Transverse colon (tissue), 4 donors: ENCODE results near the gene AP1M1. TPM values are rescaled to one million over a fixed set of nuclear protein-coding genes. Genes with fewer than 3 reads are reported as not detected.

Source experiments
- DNase-seq: peaks from one replicate; pipeline ENCODE4 v3.0.0-alpha.2; 2019
- H3K27ac ChIP-seq, 4 donors: fragments of 200-600 bp; sonication (generic); 2 replicates each; pipeline ENCODE4 v1.5.1; 2016 to 2018; ENCODE audit warnings: inconsistent platforms in 4 of 4
- H3K27me3 ChIP-seq: fragments of 200-600 bp; sonication (generic); 2 replicates; pipeline ENCODE4 v1.5.1; 2017; ENCODE audit warnings: inconsistent platforms
- H3K36me3 ChIP-seq, 4 donors: fragments of 200-600 bp; sonication (generic); 2 replicates each; pipeline ENCODE4 v1.5.1; 2017 to 2019; ENCODE audit warnings: inconsistent platforms in 4 of 4
- H3K4me1 ChIP-seq, 4 donors: fragments of 200-600 bp; sonication (generic); 2 replicates each; pipeline ENCODE4 v1.5.1; 2017 to 2020; ENCODE audit warnings: inconsistent platforms in 4 of 4
- H3K4me3 ChIP-seq, 4 donors: fragments of 200-600 bp; sonication (generic); 1 replicate in 1 of 4; 2 replicates in 3 of 4; pipeline versions ENCODE4 v1.5.1 to v1.6.1; 2017 to 2019; ENCODE audit warnings: inconsistent platforms in 4 of 4
- H3K9me3 ChIP-seq, 2 donors: fragments of 200-600 bp; sonication (generic); 2 replicates each; pipeline ENCODE4 v1.5.1; 2017 to 2019; ENCODE audit warnings: inconsistent platforms in 2 of 2
- CTCF ChIP-seq, 5 experiments: fragments of 200-600 bp in 3 of 5; fragments of 450-650 bp in 2 of 5; sonication (generic) in 3 of 5; IDR thresholded peaks; 1 replicate in 2 of 5; 2 replicates in 3 of 5; pipeline ENCODE4 v1.5.1; 2016 to 2017; ENCODE audit warnings: antibody characterized with exemption in 5 of 5, inconsistent platforms in 3 of 5, mild to moderate bottlenecking in 2 of 5, moderate library complexity in 1 of 5
- EP300 ChIP-seq: sonication (generic); formaldehyde crosslinking; IDR thresholded peaks from one replicate; pipeline ENCODE4 v1.6.1; 2017; ENCODE audit warnings: antibody characterized with exemption, low read depth
- POLR2A ChIP-seq: fragments of 450-650 bp; IDR thresholded peaks from one replicate; pipeline ENCODE4 v1.6.1; 2016; ENCODE audit warnings: antibody characterized with exemption, mild to moderate bottlenecking, moderate library complexity
- POLR2AphosphoS5 ChIP-seq, 3 donors: sonication (generic); formaldehyde crosslinking; IDR thresholded peaks; one replicate each; pipeline ENCODE4 v1.6.1; 2016; ENCODE audit warnings: antibody characterized with exemption in 3 of 3
- WGBS, 2 donors: methylation state at CpG; one replicate each; pipeline ENCODE4 v1.1.5; 2018; ENCODE audit warnings: low coverage in 1 of 2; 5-methylcytosine and 5-hydroxymethylcytosine counted together
- in situ Hi-C, 4 donors: fragments of 200-750 bp; cut with MboI; loops; one replicate each; pipeline versions ENCODE4 v1.15.0 to v1.15.1; 2017; ENCODE audit warnings: low sequenced_read_pairs in 3 of 4, low pct_ligation_motif_present in 1 of 4, low pct_unique_long_range_greater_than_20kb in 1 of 4
- intact Hi-C: fragments of 100-400 bp; cut with DNase I; formaldehyde crosslinking; loops from one replicate; pipeline ENCODE4 v1.15.1; 2023; ENCODE audit warnings: low total_unique reads
- total RNA-seq, 4 donors: library from RNA; depleted of rRNA; stranded (reverse); fragments of >200 nt; gene quantifications; one replicate each; pipeline ENCODE4 v1.1.0, GENCODE V29; 2016

Gene AP1M1
- total RNA-seq, 4 donors from 2014 or later: 15.1 to 41.8 (median 35.0) TPM

GRCh38 chr19:16228637-16229321, 31.1 kb downstream of the AP1M1 start:
- no peaks in the 10 kb centered on the region for H3K27me3 ChIP-seq
- no peak for DNase-seq
- intact Hi-C loops: no loop called here
- WGBS, 2 donors: 90% methylated on average over 21 of the region's 21 CpGs; no CpG with 5 or more reads in 1 of the 2 donors
- H3K36me3 ChIP-seq: peaks cover 0 to 12% (median 5%) of the 10 kb centered on the region in 4 donors
- no peak overlapping the region for H3K4me3 ChIP-seq
- H3K27ac ChIP-seq: no peak overlapping the region
- no peak for TF ChIP-seq EP300
- no peak for TF ChIP-seq POLR2A
- TF ChIP-seq CTCF (IDR thresholded peaks at IDR 0.05): no peak
- TF ChIP-seq POLR2AphosphoS5 (IDR thresholded peaks at IDR 0.05): no peak
- H3K4me1 ChIP-seq: no peaks in the 10 kb centered on the region
- H3K9me3 ChIP-seq: no peaks in the 10 kb centered on the region
- in situ Hi-C loops: no loop called here

GRCh38 chr19:16229322-16229641, 31.6 kb downstream of the AP1M1 start:
- no peak for TF ChIP-seq POLR2AphosphoS5 (IDR thresholded peaks at IDR 0.05)
- Histone ChIP-seq H3K27ac (no peak overlapping the region), H3K4me1 (no peaks in the 10 kb centered on the region), H3K36me3 (peaks cover 0 to 13% (median 7%) of the 10 kb centered on the region in 4 donors), H3K4me3 (no peak overlapping the region), H3K9me3 (no peaks in the 10 kb centered on the region), H3K27me3 (no peaks in the 10 kb centered on the region)
- no peak for DNase-seq
- intact Hi-C loops: no loop called here
- in situ Hi-C loops: no loop called here
- WGBS, 2 donors: 89% methylated on average over 9 of the region's 9 CpGs; no CpG with 5 or more reads in 1 of the 2 donors

- intact Hi-C loops (loop anchor here (5.0 kb wide), 1 partner anchor 755 kb away; no protein-coding TSS in a partner anchor), in situ Hi-C loops (no loop called here)
- Histone ChIP-seq H3K4me3 (no peak overlapping the region), H3K27me3 (no peaks in the 10 kb centered on the region), H3K27ac (no peak overlapping the region), H3K9me3 (no peaks in the 10 kb centered on the region), H3K36me3 (peaks cover 0 to 17% (median 6%) of the 10 kb centered on the region in 4 donors), H3K4me1 (no peaks in the 10 kb centered on the region)
- DNase-seq: no peak
- TF ChIP-seq POLR2A (no peak), POLR2AphosphoS5 (IDR thresholded peaks at IDR 0.05) (no peak), EP300 (no peak), CTCF (IDR thresholded peaks at IDR 0.05) (no peak)
- 90 to 94% methylated on average over 4 to 16 of the region's 16 CpGs for WGBS, 2 donors
These were observed 34.4 kb downstream of the AP1M1 start for GRCh38 chr19:16232127-16232526.

GRCh38 chr19:16232568-16232967, 34.9 kb downstream of the AP1M1 start:
- TF ChIP-seq EP300 (no peak), POLR2AphosphoS5 (IDR thresholded peaks at IDR 0.05) (no peak), CTCF (IDR thresholded peaks at IDR 0.05) (no peak), POLR2A (no peak)
- Histone ChIP-seq H3K4me1 (no peaks in the 10 kb centered on the region), H3K4me3 (no peak overlapping the region), H3K27me3 (no peaks in the 10 kb centered on the region), H3K27ac (no peak overlapping the region), H3K9me3 (no peaks in the 10 kb centered on the region), H3K36me3 (peaks cover 0 to 15% (median 6%) of the 10 kb centered on the region in 4 donors)
- intact Hi-C loops (loop anchor here (5.0 kb wide), 1 partner anchor 755 kb away; no protein-coding TSS in a partner anchor), in situ Hi-C loops (no loop called here)
- no peak for DNase-seq
- WGBS, 2 donors: 87% methylated on average over 10 of the region's 13 CpGs; no CpG with 5 or more reads in 1 of the 2 donors
